Measurements from ENCODE around the gene ARHGAP11B.
"Not testable (repeated sequence)": the region's sequence is repeated elsewhere in the genome, so short reads cannot be mapped to it uniquely, and the experiment has no call there.

DNA sequence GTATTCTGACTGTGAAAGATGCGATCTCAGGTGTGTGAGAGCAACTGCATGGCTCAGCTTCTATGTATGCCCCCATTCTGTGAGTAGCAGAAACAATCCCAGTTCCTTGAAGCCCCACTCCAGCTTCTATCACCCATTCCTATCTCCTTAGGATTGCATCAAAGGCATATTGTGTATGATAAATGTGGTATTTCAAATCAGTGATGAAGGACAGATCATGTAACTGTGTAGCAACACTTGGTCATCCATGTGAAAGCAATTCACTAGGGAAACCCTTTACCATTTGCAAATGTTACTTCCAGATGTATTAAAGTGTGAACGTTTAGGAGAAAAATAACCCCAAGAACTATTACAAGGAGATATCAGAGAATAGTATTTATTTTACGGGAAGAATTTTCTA is 55.1 kb downstream of the ARHGAP11B start:
- not testable (repeated sequence) for TF ChIP-seq POLR2A (IDR thresholded peaks at IDR 0.05)
- TF ChIP-seq, protein P1, sequence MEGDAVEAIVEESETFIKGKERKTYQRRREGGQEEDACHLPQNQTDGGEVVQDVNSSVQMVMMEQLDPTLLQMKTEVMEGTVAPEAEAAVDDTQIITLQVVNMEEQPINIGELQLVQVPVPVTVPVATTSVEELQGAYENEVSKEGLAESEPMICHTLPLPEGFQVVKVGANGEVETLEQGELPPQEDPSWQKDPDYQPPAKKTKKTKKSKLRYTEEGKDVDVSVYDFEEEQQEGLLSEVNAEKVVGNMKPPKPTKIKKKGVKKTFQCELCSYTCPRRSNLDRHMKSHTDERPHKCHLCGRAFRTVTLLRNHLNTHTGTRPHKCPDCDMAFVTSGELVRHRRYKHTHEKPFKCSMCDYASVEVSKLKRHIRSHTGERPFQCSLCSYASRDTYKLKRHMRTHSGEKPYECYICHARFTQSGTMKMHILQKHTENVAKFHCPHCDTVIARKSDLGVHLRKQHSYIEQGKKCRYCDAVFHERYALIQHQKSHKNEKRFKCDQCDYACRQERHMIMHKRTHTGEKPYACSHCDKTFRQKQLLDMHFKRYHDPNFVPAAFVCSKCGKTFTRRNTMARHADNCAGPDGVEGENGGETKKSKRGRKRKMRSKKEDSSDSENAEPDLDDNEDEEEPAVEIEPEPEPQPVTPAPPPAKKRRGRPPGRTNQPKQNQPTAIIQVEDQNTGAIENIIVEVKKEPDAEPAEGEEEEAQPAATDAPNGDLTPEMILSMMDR (IDR thresholded peaks at IDR 0.05), result not testable (repeated sequence)
